GF-D8 (cell line): ENCODE results near the gene TPP2.

Experiments
- DNase-seq: peaks from one replicate; lab custom pipeline; 2025; lab: John Stamatoyannopoulos, UW

TPP2 gene

DNA sequence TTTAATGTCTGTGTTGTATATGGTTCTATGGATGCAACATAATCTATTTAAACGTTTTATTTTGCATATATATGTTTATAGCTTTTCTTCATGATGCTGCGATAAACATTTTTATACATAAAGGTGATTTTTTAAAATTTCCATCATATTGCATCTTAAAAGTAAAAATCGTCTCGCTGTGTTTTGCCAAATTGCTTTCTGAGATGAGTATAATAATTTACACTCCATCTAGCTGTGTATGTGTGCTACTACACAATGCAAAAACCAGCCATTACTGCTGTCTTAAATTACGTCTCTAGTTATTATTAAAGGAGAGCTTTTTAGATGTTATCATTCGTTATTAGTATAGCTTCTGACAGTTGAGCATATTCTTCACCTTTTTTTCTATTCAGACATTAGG, 60.8 kb downstream of the TPP2 start:
- DNase-seq: no peak

DNA sequence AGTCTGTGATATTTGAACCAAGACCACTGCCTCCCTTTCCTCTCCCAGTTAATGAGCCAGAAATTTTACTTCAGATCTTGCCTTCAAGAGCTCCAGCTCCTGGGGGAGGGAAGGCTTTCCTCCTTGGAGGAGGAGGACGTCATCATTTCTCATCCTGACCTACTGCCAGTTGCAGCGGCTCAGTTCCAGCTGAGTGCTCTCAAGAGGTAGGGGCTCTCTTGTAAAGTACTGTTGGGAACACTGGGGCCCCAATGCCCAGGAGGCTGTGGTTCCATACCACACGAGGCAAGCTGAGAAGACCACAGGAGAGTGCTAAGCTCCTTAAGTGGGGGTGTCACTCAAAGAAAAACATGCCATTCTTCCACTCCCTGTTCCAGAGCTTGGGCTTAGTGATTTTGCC, 61.9 kb downstream of the TPP2 start:
- DNase-seq: no peak

DNA sequence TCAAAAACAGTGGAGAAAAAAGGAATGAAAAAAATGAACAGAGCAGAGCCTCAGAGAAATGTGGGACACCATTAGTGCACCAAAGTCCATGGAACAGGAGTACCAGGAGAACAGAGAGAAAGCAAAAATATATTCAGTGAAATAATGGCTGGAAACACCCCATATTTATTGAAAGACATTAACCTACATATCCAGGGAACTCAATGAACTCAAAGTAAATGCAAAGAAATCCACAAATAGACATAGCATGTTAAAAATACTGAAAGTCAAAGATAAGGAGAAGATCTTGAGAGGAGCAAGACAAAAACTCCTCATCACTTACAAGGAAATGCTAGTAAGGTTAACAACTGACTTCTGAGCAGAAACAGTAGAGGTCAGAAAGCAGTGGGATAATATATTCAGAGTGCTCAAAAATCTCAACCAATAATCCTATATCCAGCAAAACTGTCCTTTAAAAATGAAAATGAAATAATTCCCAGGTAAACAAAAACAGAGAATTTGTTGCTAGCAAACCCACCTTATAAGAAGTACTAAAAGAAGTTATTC, 62.5 kb downstream of the TPP2 start:
- DNase-seq: no peak

DNA sequence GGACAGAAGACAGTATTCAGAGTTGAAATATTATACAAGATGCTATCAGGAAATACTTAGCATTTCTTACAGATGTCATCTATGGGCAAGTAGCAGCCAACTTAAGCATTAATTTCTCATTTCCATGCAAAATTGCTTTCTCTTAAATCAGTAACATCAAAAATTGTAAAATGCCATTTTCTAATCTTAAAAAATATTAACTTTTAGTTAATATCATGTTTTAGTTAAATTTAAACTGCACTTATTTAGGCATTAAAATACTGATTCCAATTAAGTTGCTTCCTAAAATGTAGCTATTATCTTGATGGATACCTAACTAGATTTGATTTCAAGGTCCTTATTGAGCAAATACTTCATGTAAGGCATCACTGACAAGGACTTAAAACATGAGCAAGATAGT, 70.2 kb downstream of the TPP2 start:
- DNase-seq: no peak

DNA sequence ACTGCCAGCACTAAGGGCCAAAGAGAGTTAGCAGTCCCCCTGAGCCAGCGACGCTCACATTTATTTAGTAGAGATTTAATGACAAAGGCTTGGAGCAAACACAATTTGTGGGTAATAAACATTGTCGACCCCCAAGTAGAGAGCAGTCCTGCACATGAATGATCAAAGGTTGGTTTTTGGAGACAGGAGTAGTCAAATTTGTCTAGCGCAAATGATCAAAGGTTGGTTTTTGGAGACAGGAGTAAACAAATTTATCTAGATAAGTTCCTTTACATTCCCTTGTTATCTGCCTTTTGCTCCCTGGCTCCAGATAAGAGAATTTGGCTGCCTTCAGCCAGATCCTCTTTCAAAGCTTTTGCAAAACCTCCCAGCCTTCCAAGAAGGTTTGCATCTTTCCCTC, 71.1 kb downstream of the TPP2 start:
- DNase-seq: no peak

DNA sequence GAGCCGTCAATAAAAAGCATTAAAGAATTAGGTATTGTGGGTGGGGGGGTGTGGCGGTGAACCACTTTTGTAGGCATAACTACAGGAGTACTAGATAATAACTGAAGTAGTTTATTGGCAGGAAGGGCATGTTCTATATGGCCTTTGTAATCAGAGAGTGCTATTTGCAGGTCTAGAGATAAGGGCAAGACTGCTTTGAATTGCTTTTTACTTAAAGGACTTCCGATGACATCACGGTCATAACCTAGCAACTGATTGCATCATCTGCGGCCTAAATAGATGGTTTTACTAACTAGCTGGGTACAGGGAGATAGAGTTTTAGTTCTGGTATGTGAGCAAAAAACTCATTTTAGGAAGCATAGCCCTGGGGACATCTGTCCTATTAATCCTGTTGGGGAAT, 73.3 kb downstream of the TPP2 start:
- DNase-seq: no peak

DNA sequence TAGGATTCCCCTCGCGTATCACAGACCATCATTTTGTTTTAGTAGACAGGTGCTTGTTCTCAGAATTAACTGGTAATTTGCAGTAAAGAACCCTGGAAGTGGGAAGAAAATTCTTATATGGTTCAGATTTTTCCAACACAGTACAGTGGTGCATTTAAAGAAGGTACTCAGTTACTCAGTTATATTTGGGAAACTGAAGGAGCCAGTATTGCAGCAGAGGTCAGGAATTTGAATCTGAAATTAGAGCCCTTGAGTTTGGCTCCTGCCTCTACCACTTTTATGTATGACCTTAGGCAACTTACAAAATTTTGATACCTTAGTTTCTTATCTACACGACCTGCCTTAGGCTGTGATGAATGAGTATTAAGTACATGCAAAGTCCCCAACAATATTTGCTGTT, 78.3 kb downstream of the TPP2 start:
- no peak for DNase-seq

DNA sequence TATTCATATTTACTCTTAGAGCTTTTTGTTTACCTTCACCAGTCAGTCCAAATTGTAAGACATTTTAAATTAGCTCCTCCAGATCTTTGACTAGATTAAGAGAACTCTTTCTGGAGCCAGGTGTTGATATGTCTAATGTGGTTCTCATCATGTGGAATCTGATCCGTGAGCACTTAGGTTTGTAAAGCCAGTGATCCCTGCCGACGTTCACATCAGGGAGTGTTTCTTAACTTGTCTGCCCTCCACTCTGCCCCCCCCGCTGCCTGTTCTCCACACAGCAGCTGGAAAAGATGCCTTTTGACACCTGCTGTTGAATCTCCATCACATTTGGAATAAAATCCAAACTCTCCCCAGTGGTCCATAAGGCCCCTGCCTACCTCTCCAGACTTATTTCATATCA, 80.3 kb downstream of the TPP2 start:
- DNase-seq: no peak

DNA sequence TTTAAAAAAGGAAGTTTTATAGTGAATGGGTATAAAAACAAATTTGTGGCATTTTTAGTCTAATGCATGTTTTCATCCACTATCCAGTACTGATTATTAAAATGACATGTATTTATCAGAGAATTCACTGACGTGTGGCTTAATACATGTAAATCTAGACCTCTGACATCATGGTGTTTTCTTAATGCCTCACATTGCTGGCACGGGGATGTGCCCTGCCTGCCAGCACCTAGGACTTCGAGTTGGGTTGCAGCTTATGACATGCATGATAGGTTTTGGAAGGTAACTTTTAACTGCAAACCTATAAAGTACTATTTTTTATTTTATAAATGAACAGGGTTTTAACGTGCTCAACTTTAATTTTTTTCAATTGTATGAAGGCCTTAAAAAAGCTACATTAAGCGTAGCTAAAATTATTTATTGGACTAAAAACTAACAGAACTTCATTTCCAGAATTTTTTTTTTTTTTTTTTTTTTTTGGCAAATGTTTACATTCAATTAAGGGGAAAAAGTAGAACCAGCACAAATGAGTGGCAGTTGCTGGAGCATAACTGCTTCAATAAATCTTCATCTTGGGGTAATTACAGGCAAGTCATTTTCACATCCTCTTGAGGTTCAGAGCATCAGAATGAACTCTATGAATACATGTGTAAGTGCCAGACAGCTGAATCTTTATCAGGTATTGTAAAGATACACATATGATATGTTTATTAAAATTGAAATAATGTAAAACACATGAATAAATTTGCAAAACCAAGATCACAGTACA, 81.7 kb downstream of the TPP2 start:
- no peak for DNase-seq

DNA sequence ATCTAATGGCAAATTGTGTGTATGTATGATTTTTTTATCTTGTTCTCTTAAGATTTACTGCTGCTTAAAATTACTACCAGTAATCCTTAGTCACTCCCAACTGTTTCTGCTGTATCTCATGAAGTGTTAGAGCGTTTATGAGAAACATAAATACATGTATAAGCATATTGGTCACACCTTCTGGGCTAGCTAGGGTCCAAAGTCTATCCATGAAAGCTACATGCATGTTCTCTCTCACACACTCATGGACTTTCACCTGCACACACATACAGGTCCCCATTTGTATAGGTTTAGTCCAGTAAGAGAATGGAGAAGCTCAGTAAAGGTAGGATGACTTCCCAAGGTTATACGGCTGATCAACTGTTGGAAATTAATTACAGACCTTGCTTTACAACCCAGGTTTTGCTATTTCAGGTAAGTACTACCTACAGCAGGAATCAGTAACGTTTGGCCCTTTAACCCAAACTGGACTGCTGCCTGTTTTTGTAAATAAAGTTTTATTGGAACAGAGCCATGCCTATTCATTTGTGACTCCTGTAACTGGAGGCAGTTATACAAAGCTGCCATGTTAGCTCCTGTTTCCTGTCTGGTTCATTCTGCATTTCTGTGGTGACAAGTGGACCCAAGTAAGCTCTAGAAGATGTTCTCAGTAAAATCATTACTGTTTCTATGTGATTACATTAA, 82.8 kb downstream of the TPP2 start:
- no peak for DNase-seq

DNA sequence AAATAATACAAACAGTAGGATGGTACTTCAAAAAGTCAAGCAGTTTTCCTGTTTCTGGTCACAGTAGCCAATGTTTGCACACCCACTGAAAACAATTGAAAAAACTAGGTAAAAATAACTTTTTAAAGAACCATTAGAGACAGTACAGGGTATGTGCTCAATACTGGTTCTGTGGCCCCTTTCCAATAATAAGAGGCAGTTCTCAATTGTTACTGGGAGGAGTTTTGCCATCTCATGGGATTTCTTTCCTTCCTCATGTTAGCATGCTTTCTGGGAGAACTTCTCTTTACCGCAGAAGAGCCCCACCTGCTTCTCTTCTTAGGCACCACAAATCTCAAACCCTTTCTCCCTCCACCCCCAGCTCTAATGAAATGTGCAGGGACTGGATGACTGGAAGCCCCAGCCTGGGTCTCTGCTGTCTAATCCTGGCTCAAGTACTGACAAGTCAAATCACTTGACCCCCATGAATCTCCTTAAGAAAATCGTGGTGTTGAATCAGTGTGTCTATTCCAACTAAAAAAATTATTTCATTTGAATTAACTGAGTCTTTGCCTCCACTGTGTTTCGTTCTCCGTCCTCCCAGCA, 83.4 kb downstream of the TPP2 start:
- no peak for DNase-seq

DNA sequence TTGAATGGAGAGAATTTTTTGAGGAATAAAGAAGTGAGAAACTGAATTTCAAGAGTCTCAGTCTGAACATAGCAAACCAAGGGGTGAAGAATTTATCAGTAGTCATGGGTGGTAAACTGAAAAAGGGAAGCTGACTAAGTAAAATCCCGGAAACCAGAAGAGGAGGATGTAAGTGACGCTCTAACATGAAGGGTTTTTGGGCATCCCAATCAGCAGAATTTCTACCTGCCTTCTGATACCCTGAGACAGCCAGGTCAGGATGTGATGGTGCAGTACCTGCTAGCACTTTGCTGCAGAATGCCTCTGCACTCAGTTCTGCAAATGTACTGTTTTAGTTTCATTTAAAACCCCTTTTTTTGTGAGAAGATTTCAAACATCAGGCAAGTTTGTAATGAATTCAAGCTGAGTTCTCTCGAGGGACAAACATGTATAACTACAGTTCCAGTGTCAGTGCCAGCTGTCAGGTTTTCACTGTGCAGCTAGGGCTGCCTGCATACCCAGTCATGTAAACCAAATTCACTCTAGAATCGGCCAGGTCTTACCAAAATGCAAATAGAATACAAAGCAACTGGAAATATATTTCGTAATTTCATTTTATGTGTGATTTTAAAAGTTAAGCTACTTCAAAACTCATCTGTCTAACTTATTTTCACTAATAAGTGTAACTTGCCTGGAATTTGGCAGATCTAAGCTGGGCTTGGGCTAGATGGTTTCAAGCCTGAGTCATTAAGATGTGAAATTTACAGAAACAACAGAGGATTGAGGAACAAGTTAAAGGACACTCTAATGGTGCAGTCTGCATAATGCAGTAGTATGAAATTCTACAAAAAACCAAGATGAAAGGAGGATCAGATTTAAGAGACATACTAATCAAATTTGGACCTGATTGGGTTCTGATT, 84.3 kb downstream of the TPP2 start:
- DNase-seq: peak; percentile 49

DNA sequence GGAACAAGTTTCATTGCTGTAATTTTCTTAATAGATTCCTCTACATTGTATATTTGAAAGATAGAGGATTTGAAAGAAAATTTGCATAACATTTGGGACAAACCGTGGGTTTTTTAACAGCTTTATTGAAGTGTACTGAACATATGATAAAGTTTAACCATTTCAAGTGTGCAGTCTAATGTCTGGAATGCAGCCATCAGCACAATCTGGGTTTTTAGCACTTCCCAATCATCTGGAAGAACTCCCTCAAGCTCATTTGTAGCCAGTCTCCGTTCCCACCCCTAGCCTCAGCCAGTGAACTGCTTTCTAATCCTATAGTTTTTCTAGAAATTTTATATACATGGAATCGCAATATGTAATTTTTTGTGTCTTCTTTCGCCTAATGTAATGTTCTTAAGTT, 85.4 kb downstream of the TPP2 start:
- DNase-seq: no peak

DNA sequence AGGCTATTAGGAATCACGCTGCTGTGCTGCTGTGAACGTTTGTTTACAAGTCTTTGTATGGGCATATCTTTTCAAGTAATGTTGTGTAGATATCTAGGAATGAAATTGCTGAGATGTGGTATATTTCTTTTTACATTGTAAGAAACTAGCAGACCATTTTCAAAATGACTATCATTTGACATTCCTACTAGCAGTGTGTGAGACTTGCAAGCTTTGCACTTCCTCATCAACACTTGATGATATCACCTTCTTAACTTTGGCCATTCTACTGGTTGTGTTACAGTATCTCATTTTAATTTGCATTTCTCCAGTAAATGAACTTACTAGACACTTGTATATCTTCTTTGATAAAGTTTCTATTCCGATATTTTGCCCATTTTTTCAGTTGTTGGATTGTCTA, 85.9 kb downstream of the TPP2 start:
- DNase-seq: no peak

DNA sequence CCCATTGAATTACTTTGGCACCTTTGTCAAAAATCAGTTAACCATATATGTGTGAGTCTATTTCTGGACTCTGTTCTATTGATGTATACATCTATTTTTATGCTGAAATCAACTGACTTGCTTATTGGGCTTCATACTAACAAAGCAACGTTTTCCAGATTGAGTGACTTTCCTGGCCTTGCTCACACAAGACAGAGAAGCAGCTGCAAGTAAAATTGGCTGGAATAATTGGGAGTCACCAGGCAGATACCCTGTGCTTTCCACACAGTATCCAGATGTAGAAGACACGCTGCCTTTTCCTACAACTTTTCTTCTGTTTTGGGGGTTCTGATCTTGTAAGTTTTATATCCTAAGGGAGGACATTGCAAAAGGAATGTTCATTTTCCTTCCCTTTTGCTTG, 86.9 kb downstream of the TPP2 start:
- DNase-seq: no peak

DNA sequence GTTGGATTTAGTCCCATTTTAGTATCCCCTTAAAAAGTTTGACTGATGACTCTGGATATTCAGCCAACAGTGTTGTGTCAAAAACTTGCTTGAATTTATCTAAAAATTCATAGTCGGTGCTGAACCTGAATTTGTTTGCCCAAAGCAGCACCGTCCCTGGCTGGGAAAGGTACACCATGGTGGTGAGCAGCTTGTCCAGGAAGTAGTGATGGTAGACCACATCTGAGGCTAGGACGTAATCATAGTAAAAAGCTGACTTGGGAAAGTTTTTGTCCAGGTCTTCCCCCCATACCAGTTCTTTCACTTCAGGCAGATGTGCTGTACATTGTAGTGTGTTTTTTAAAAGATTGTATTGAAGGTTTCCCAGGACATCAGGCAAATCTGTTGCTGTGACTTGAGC, 89.2 kb downstream of the TPP2 start:
- no peak for DNase-seq

DNA sequence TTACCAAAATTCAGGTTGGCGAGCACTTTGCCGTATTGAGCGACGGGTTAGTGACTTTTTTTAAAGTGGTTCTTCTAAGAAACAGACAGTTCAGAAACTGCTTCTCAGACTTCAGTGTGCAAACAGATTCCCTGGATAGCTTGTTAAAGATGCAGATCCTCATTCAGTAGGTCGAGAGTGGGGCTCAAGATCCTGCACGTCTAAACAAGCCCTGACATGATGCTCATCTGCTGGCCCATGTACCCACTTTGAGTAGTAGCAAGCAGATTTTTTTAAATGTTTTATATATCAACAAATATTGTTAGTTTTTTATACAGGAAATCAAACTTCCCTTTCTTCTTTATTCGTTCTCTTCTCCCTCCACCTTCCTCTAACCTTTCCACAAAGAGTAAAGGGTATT, 90.7 kb downstream of the TPP2 start:
- DNase-seq: no peak

DNA sequence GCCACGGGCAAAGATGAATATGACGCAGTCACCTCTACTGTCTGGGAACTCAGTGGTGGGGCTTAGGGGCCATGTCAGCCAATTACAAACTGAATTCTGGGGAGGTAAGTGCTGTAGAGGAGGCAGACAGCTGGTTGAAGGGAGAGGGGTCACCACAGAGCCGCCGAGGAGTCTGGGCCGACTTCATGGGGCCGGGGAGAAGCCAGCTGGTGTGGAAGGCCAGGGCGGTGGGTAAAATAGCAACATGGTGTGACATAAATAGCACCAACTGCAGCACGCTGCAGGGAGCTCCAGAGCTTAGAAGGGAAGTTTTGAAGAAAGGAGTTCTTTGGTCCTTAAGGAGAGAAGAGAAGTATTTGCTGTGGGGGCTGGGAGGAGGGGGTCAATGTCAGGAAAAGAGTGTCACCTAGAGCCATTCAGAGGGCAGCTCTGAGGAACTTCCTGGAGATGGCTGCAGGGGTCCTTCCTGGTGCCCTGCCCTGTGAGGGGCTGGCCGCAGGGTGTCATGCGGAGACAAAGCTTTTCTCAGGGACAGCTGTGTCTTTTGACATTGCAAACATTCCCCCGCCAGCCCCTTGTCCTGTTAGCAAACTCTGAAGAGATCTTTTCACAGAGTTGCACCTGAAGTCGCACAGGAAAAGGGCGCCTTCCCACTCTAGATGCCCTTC, 91.7 kb downstream of the TPP2 start:
- DNase-seq: no peak

DNA sequence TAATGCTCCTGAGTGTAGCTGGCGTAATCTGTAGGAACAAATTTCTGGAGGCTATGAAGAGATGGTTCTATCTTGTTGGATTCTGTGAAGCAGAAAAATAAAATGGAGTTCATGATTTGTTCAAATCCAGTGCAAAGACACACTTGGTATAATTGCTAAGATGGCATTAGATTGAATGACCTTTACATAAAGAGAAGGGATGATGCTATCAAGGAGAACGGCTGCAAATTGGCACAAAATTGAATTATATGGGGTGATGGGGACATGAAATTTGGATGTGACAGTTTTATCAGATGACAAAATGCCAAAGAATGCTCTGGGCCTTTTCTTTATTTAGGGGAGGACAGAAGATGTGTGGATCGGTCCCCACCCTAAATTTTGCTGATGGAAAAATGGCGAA, 94.1 kb downstream of the TPP2 start:
- no peak for DNase-seq

DNA sequence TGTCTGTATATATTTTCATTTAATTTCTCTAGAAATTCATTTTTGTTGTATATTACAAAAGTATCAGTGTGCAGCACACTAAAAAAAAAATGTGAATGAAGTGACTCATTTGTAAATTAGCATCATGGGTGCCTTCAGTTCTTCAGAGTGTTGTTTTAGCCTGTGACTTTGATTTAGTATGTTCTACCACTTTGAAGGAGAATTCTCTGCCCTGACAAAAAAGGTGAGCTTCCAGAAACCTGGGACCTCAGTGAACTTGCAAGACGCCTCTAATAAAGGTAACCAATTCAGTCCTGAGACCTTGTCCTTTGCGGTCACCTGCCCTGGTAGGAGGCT, 95.7 kb downstream of the TPP2 start:
- DNase-seq: no peak

DNA sequence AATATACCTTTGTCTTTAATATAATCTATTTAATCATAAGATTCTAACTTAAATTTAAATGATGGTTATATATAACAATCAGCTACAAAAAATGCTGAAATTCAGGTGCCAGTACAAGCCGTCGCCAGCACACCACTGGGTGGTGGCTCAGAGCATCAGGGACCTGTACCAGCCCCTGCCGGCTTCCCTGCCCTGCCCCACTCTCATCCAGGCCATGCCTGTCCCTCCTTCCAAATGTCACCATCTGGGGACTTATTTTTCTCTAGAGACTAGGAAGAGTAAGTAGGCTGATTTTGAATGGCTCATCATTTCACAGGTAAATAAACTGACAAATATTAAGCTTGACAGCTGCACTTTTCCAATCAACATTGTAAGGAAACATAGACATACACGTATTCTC, 96.5 kb downstream of the TPP2 start:
- DNase-seq: no peak

DNA sequence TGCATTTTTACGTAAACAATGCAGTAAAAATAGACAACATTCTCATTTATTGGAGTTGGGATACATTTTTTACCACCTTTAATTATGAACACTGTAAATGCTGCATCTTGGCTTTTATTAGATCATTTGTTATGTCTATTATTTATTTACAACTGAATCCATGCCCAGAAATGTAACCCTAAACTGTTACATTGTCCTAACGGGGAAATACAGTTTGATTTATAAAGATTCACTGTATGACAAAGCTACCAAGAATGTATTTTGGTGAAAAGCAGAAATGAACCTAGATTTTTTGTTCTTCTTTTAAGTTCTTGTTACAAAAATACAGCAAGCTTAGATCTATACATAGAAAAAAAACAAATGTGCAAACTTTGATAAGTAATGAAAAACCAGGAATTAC, 97.0 kb downstream of the TPP2 start:
- no peak for DNase-seq
